H9 (cell line): ENCODE measurements around the gene MYT1. TPM values are rescaled to one million over a fixed set of nuclear protein-coding genes. Genes with fewer than 3 reads are reported as not detected.

Source experiments
- DNase-seq: peaks from one replicate; pipeline ENCODE4 v3.0.0-alpha.2; 2017
- H2AFZ ChIP-seq: one replicate; pipeline ENCODE4 v1.6.1; 2013; ENCODE audit warnings: mild to moderate bottlenecking, low read length, control low read depth, moderate library complexity
- H2AK5ac ChIP-seq: 2 replicates; pipeline ENCODE4 v1.6.1; 2013; ENCODE audit warnings: low read length, control low read depth, mixed read lengths; ENCODE audit not compliant: insufficient read length
- H2BK120ac ChIP-seq: one replicate; pipeline ENCODE4 v1.6.1; 2013; ENCODE audit warnings: low read depth, mild to moderate bottlenecking, low read length, control low read depth, inconsistent platforms; ENCODE audit not compliant: poor library complexity, severe bottlenecking
- H2BK12ac ChIP-seq: 2 replicates; pipeline ENCODE4 v1.6.1; 2013; ENCODE audit warnings: low read length, control low read depth, mixed read lengths, low read depth; ENCODE audit not compliant: insufficient read length
- H2BK15ac ChIP-seq: 2 replicates; pipeline ENCODE4 v1.6.1; 2013; ENCODE audit warnings: low read depth, low read length, control low read depth
- H2BK20ac ChIP-seq: one replicate; pipeline ENCODE4 v1.6.1; 2013; ENCODE audit warnings: low read depth, mild to moderate bottlenecking, low read length, control low read depth, inconsistent platforms; ENCODE audit not compliant: poor library complexity, severe bottlenecking
- H2BK5ac ChIP-seq: 2 replicates; pipeline ENCODE4 v1.6.1; 2013; ENCODE audit warnings: low read length, control low read depth, mixed read lengths; ENCODE audit not compliant: insufficient read length
- H3K14ac ChIP-seq: 2 replicates; pipeline ENCODE4 v1.6.1; 2013; ENCODE audit warnings: low read length, control low read depth; ENCODE audit not compliant: insufficient read depth
- H3K18ac ChIP-seq: 2 replicates; pipeline ENCODE4 v1.6.1; 2013; ENCODE audit warnings: low read depth, mild to moderate bottlenecking, mixed read lengths, low read length, control low read depth; ENCODE audit not compliant: insufficient read length
- H3K23ac ChIP-seq: 2 replicates; pipeline ENCODE4 v1.6.1; 2013; ENCODE audit warnings: low read length, control low read depth, mixed read lengths, low read depth; ENCODE audit not compliant: insufficient read length
- H3K23me2 ChIP-seq: 2 replicates; pipeline ENCODE4 v1.6.1; 2013; ENCODE audit warnings: low read depth, mild to moderate bottlenecking, mixed read lengths, low read length, control low read depth; ENCODE audit not compliant: insufficient read length, poor library complexity, severe bottlenecking
- H3K27ac ChIP-seq: 2 replicates; pipeline ENCODE4 v1.5.1; 2013; ENCODE audit warnings: low read length, control low read depth, mixed read lengths, low read depth; ENCODE audit not compliant: insufficient read length
- H3K27me3 ChIP-seq: 2 replicates; pipeline ENCODE4 v1.6.1; 2013; ENCODE audit warnings: low read length, control low read depth, inconsistent platforms; ENCODE audit not compliant: insufficient read depth
- H3K4ac ChIP-seq: 2 replicates; pipeline ENCODE4 v1.6.1; 2013; ENCODE audit warnings: low read depth, mild to moderate bottlenecking, control low read depth, inconsistent platforms, low read length, moderate library complexity
- H3K4me1 ChIP-seq: 2 replicates; pipeline ENCODE4 v1.6.1; 2013; ENCODE audit warnings: low read length, control low read depth, inconsistent platforms; ENCODE audit not compliant: insufficient read depth
- H3K4me2 ChIP-seq: 2 replicates; pipeline ENCODE4 v1.6.1; 2013; ENCODE audit warnings: low read length, control low read depth, mixed read lengths; ENCODE audit not compliant: insufficient read length, insufficient read depth
- H3K56ac ChIP-seq: 2 replicates; pipeline ENCODE4 v1.6.1; 2013; ENCODE audit warnings: low read depth, mild to moderate bottlenecking, mixed read lengths, low read length, control low read depth; ENCODE audit not compliant: insufficient read length
- H3K79me1 ChIP-seq: 2 replicates; pipeline ENCODE4 v1.6.1; 2013; ENCODE audit warnings: low read depth, mild to moderate bottlenecking, moderate library complexity, low read length, control low read depth, inconsistent platforms; ENCODE audit not compliant: insufficient read depth, poor library complexity, severe bottlenecking
- H3K79me2 ChIP-seq: 2 replicates; pipeline ENCODE4 v1.6.1; 2013; ENCODE audit warnings: low read length, control low read depth, inconsistent platforms; ENCODE audit not compliant: insufficient read depth
- H3K9ac ChIP-seq: 2 replicates; pipeline ENCODE4 v1.6.1; 2013; ENCODE audit warnings: low read length, control low read depth, mixed read lengths; ENCODE audit not compliant: insufficient read length; ENCODE audit errors: extremely low read depth
- H3K9me3 ChIP-seq: one replicate; pipeline ENCODE4 v1.6.1; 2013; ENCODE audit warnings: low read depth, low read length, inconsistent platforms; ENCODE audit not compliant: control insufficient read depth
- H3T11ph ChIP-seq: one replicate; pipeline ENCODE4 v1.6.1; 2013; ENCODE audit warnings: mild to moderate bottlenecking, low read length, control low read depth, inconsistent platforms
- H4K20me1 ChIP-seq: one replicate; pipeline ENCODE4 v1.6.1; 2013; ENCODE audit not compliant: control insufficient read depth, insufficient read length, insufficient read depth
- H4K5ac ChIP-seq: 2 replicates; pipeline ENCODE4 v1.6.1; 2013; ENCODE audit warnings: low read depth, mild to moderate bottlenecking, mixed read lengths, low read length, control low read depth; ENCODE audit not compliant: insufficient read length
- H4K8ac ChIP-seq: replicated peaks from 2 replicates; pipeline ENCODE4 v1.6.1; 2013; ENCODE audit warnings: low read length, control low read depth, mixed read lengths, low read depth; ENCODE audit not compliant: insufficient read length
- H4K91ac ChIP-seq: 2 replicates; pipeline ENCODE4 v1.6.1; 2013; ENCODE audit warnings: low read depth, mild to moderate bottlenecking, moderate library complexity, mixed read lengths, low read length, control low read depth; ENCODE audit not compliant: insufficient read length
- H3K27ac Mint-ChIP-seq, 3 experiments: 2 replicates in 2 of 3; 3 replicates in 1 of 3; pipeline ENCODE4 v1.8.0; 2020 to 2021; ENCODE audit warnings: mixed read lengths in 3 of 3, mild to moderate bottlenecking in 1 of 3, moderate library complexity in 1 of 3
- H3K27me3 Mint-ChIP-seq: 2 replicates; pipeline ENCODE4 v1.8.0; 2021; ENCODE audit warnings: low read depth, mild to moderate bottlenecking, moderate library complexity, mixed read lengths
- H3K36me3 Mint-ChIP-seq, 3 experiments: 2 replicates in 2 of 3; 3 replicates in 1 of 3; pipeline ENCODE4 v1.8.0; 2020 to 2021; ENCODE audit warnings: low read depth in 3 of 3, mixed read lengths in 3 of 3; ENCODE audit not compliant: insufficient read depth in 1 of 3
- H3K4me1 Mint-ChIP-seq, 2 experiments: 2 replicates each; pipeline ENCODE4 v1.8.0; 2020; ENCODE audit warnings: mixed read lengths in 2 of 2
- H3K4me3 Mint-ChIP-seq, 2 experiments: 2 replicates in 1 of 2; 3 replicates in 1 of 2; pipeline ENCODE4 v1.8.0; 2020 to 2021; ENCODE audit warnings: mild to moderate bottlenecking in 2 of 2, mixed read lengths in 2 of 2, moderate library complexity in 1 of 2
- H3K9me3 Mint-ChIP-seq, 2 experiments: 2 replicates in 1 of 2; 3 replicates in 1 of 2; pipeline ENCODE4 v1.8.0; 2020; ENCODE audit warnings: mild to moderate bottlenecking in 2 of 2, mixed read lengths in 2 of 2, moderate library complexity in 1 of 2
- CTCF ChIP-seq: fragments of 200-600 bp; sonication (generic); conservative IDR thresholded peaks from 3 replicates; pipeline ENCODE4 v1.8.0; 2021; ENCODE audit warnings: antibody characterized with exemption, mild to moderate bottlenecking
- WGBS: extraction: QIAGEN DNeasy Blood & Tissue Kit; methylation state at CpG from one replicate; pipeline ENCODE4 v1.1.7; 2013; ENCODE audit warnings: missing lambda C conversion rate, low lambda C conversion rate, mixed read lengths; ENCODE audit not compliant: insufficient read length; ENCODE audit errors: extremely low coverage; 5-methylcytosine and 5-hydroxymethylcytosine counted together
- total RNA-seq: library from RNA; stranded (reverse); gene quantifications from 2 replicates; pipeline ENCODE4 v1.2.1, GENCODE V29; 2021

The MYT1 gene
- total RNA-seq, 1 experiment from 2014 or later: 0.79 TPM

DNA sequence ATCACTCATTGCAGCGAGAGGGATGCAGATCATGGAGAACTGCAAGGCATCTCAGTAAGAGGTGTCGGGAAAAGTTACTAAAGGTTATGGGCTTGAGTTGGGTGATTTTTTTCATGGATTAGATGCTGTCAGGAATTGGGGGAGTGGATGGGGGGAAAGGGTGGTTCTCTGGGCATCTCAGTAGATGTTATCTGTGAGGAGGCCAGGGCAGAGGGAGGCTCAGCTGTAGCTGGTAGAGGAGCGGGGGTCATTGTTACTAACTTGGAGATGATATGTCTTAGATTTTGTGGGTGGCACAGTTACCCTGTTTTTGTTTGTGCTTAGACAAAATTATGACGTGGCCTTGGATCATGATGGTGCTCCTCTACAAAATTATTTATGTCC, 88.7 kb downstream of the MYT1 start:
- H3K27me3 Mint-ChIP-seq: peaks cover 35% of the 10 kb centered on the region
- no peaks in the 10 kb centered on the region for H4K20me1 ChIP-seq
- no peak overlapping the region for H3K14ac ChIP-seq
- H3K9me3 Mint-ChIP-seq: no peaks in the 10 kb centered on the region
- peaks cover 12% of the 10 kb centered on the region for H3K23me2 ChIP-seq
- H3K79me1 ChIP-seq: peaks cover 3% of the 10 kb centered on the region
- no peak overlapping the region for H3K4me2 ChIP-seq
- H2BK15ac ChIP-seq: no peak overlapping the region
- no peak overlapping the region for H3K4me3 Mint-ChIP-seq
- H3K27ac ChIP-seq: no peak overlapping the region
- no peak overlapping the region for H4K8ac ChIP-seq
- no peak overlapping the region for H2AK5ac ChIP-seq
- no peak for TF ChIP-seq CTCF
- no peak overlapping the region for H3K4ac ChIP-seq
- H3K36me3 Mint-ChIP-seq: no peaks in the 10 kb centered on the region
- no peak overlapping the region for H2BK20ac ChIP-seq
- DNase-seq: no peak
- no peak overlapping the region for H2AFZ ChIP-seq
- no peak overlapping the region for H2BK5ac ChIP-seq
- H3T11ph ChIP-seq: no peak overlapping the region
- no peak overlapping the region for H3K9ac ChIP-seq
- peaks cover 19 to 21% of the 10 kb centered on the region in 2 experiments for H3K4me1 Mint-ChIP-seq
- H3K56ac ChIP-seq: no peak overlapping the region
- H3K27ac Mint-ChIP-seq: no peak overlapping the region
- no peak overlapping the region for H3K23ac ChIP-seq
- H4K91ac ChIP-seq: no peak overlapping the region
- no peak overlapping the region for H3K18ac ChIP-seq
- H3K27me3 ChIP-seq: no peaks in the 10 kb centered on the region; the same call in 1 of the 2 replicates
- H4K5ac ChIP-seq: no peak overlapping the region
- no peak overlapping the region for H2BK12ac ChIP-seq
- no CpG with 5 or more reads among the region's 4 CpGs for WGBS
- peaks cover 3% of the 10 kb centered on the region; the same call in 1 of the 2 replicates for H3K79me2 ChIP-seq
- H3K4me1 ChIP-seq: no peaks in the 10 kb centered on the region
- no peaks in the 10 kb centered on the region for H3K9me3 ChIP-seq
- H2BK120ac ChIP-seq: no peak overlapping the region
